PC-3 (cell line): Measurements from ENCODE around the gene CA4. TPM values are rescaled to one million over a fixed set of nuclear protein-coding genes. Genes with fewer than 3 reads are reported as not detected.
"Not testable (repeated sequence)": the region's sequence is repeated elsewhere in the genome, so short reads cannot be mapped to it uniquely, and the experiment has no call there.

Experiments
- ATAC-seq: fragments of 200-7000 bp; cut with Tn5 transposase; 2 replicates; pipeline ENCODE4 v1.9.1; 2020; ENCODE audit warnings: mild to moderate bottlenecking, moderate library complexity
- BruUV-seq: library from RNA; stranded (reverse); fragments of 400-500 nt; replicated peaks from 2 replicates; lab custom pipeline; 2021; lab: Mats Ljungman, UMichigan
- CTCF ChIA-PET: fragments of 300-600 bp; sonication (Branson Sonifier 250); formaldehyde crosslinking; loops from one replicate; lab custom pipeline; 2022; ENCODE audit warnings: antibody characterized with exemption; lab: Charles Lee
- POLR2A ChIA-PET: fragments of 300-600 bp; sonication (Branson Sonifier 250); formaldehyde crosslinking; loops from one replicate; lab custom pipeline; 2022; ENCODE audit warnings: antibody characterized with exemption; ENCODE audit not compliant: unreplicated experiment; lab: Charles Lee
- DNase-seq: peaks from one replicate; pipeline ENCODE4 v3.0.0-alpha.2; 2015
- H2AFZ ChIP-seq: fragments of 300-600 bp; sonication (generic); 2 replicates; pipeline ENCODE4 v1.6.0; 2016; ENCODE audit warnings: antibody characterized with exemption, low read length
- H3F3A ChIP-seq: fragments of 300-600 bp; sonication (generic); one replicate; pipeline ENCODE4 v1.6.0; 2017; ENCODE audit warnings: antibody characterized with exemption, low read length, control low read depth, mild to moderate bottlenecking; ENCODE audit not compliant: unreplicated experiment
- H3K27ac ChIP-seq: fragments of 300-600 bp; sonication (generic); 2 replicates; pipeline ENCODE4 v1.5.1; 2016; ENCODE audit warnings: mild to moderate bottlenecking, low read length
- H3K27me3 ChIP-seq: fragments of 300-600 bp; sonication (generic); 2 replicates; pipeline ENCODE4 v1.6.1; 2016; ENCODE audit warnings: low read length, mixed read lengths
- H3K36me3 ChIP-seq: fragments of 300-600 bp; sonication (generic); 2 replicates; pipeline ENCODE4 v1.6.1; 2016; ENCODE audit warnings: low read depth, mixed run types, low read length, mixed read lengths
- H3K4me1 ChIP-seq: fragments of 300-600 bp; sonication (generic); 2 replicates; pipeline ENCODE4 v1.5.1; 2016; ENCODE audit warnings: low read length; ENCODE audit not compliant: insufficient read depth
- H3K4me2 ChIP-seq: fragments of 300-600 bp; sonication (generic); 2 replicates; pipeline ENCODE4 v1.6.0; 2016; ENCODE audit warnings: low read length
- H3K4me3 ChIP-seq: fragments of 300-600 bp; sonication (generic); 2 replicates; pipeline ENCODE4 v1.5.1; 2016; ENCODE audit warnings: mild to moderate bottlenecking, low read length, mixed read lengths
- H3K79me2 ChIP-seq: fragments of 300-600 bp; sonication (generic); 2 replicates; pipeline ENCODE4 v1.6.1; 2017; ENCODE audit warnings: low read length, mixed read lengths
- H3K9ac ChIP-seq: fragments of 300-600 bp; sonication (generic); 2 replicates; pipeline ENCODE4 v1.6.0; 2016; ENCODE audit warnings: mild to moderate bottlenecking, low read length
- H3K9me2 ChIP-seq: fragments of 300-600 bp; sonication (generic); replicated peaks from 2 replicates; pipeline ENCODE4 v1.6.1; 2016; ENCODE audit warnings: mixed run types, low read length, mixed read lengths
- H3K9me3 ChIP-seq: fragments of 300-600 bp; sonication (generic); 2 replicates; pipeline ENCODE4 v1.6.1; 2016; ENCODE audit warnings: low read length, mixed read lengths
- H4K20me1 ChIP-seq: fragments of 300-600 bp; sonication (generic); 2 replicates; pipeline ENCODE4 v1.6.1; 2016; ENCODE audit warnings: low read length, mixed read lengths
- EZH2 ChIP-seq: fragments of 300-600 bp; sonication (generic); IDR thresholded peaks from one replicate; pipeline ENCODE4 v1.6.1; 2017; ENCODE audit warnings: antibody characterized with exemption, mild to moderate bottlenecking, low read length; ENCODE audit not compliant: unreplicated experiment
- EZH2phosphoT487 ChIP-seq: fragments of 300-600 bp; sonication (generic); IDR thresholded peaks from 2 replicates; pipeline ENCODE4 v1.6.1; 2018; ENCODE audit warnings: mild to moderate bottlenecking, antibody characterized with exemption, low read length, borderline replicate concordance
- intact Hi-C: fragments of 100-400 bp; cut with micrococcal nuclease; formaldehyde crosslinking; loops from 2 replicates; pipeline ENCODE4 v1.9.0; 2023
- total RNA-seq: library from RNA; depleted of rRNA; stranded (reverse); fragments of >200 nt; gene quantifications from 2 replicates; pipeline ENCODE4 v1.2.3, GENCODE V29; 2014
- TF ChIP-seq, protein P1 (sequence below): fragments of 300-600 bp; sonication (generic); conservative IDR thresholded peaks from 2 replicates; pipeline ENCODE4 v1.5.1; 2017; ENCODE audit warnings: antibody characterized with exemption, low read depth, mild to moderate bottlenecking, low read length

CA4 gene
- total RNA-seq, 1 experiment from 2014 or later: not detected

DNA sequence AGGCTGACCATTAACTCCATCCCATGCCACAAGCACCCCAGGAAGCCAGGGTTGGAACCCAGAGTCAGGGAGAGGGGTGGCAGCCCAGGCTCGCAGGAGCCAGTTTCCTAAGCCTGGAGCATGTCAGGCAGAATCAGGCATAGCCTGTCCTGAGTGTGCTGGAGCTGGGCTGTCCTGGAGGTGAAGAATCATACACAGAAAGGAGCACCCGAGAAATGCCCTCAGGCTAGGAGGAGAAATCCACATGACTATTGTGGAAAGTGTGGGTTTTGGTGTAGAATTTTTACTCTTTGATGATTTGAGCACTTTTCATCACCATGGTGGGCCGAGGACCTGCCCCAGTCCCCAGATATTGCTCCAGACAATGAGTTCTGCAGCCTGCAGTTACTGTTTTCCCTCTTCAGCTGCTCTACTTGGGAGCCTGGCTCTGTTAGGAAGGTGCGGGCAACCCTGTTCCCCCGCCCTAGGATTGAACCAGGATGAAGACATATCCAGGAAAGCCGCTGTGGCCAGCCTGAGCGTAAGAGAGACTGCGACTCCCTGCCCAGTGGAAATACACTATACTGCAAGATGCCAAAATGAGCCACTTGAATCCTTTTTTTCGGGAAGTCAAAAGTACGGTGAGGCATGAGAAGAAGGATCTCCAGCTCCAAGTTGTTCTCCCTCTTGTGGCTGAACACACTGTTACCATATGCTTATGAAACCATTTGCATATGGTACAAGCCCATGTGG lies 42.1 kb upstream of the CA4 start:
- Histone ChIP-seq H3K9me2 (no peaks in the 10 kb centered on the region), H3K4me3 (no peak overlapping the region), H3K27me3 (no peaks in the 10 kb centered on the region; the same call in 1 of the 2 replicates), H3K27ac (no peak overlapping the region), H3K4me1 (peaks cover 4% of the 10 kb centered on the region; the same call in 1 of the 2 replicates), H2AFZ (no peak overlapping the region), H4K20me1 (no peaks in the 10 kb centered on the region), H3F3A (no peaks in the 10 kb centered on the region), H3K9me3 (no peaks in the 10 kb centered on the region), H3K79me2 (no peaks in the 10 kb centered on the region), H3K9ac (no peak overlapping the region), H3K36me3 (no peaks in the 10 kb centered on the region), H3K4me2 (no peak overlapping the region)
- BruUV-seq: no TSS peak
- ATAC-seq: peak; percentile 21; the same call in 1 of the 2 replicates
- TF ChIP-seq EZH2 (no peak), EZH2phosphoT487 (no peak)
- TF ChIP-seq, protein P1, sequence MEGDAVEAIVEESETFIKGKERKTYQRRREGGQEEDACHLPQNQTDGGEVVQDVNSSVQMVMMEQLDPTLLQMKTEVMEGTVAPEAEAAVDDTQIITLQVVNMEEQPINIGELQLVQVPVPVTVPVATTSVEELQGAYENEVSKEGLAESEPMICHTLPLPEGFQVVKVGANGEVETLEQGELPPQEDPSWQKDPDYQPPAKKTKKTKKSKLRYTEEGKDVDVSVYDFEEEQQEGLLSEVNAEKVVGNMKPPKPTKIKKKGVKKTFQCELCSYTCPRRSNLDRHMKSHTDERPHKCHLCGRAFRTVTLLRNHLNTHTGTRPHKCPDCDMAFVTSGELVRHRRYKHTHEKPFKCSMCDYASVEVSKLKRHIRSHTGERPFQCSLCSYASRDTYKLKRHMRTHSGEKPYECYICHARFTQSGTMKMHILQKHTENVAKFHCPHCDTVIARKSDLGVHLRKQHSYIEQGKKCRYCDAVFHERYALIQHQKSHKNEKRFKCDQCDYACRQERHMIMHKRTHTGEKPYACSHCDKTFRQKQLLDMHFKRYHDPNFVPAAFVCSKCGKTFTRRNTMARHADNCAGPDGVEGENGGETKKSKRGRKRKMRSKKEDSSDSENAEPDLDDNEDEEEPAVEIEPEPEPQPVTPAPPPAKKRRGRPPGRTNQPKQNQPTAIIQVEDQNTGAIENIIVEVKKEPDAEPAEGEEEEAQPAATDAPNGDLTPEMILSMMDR: no peak
- intact Hi-C loops: loop anchor here (10.0 kb wide), 1 partner anchor 457 kb away; no protein-coding TSS in a partner anchor
- ChIA-PET CTCF (interaction anchor here (0.6 kb wide), 1 partner anchor 29 kb away, joined by 3 read pairs; no protein-coding TSS in a partner anchor), POLR2A (interaction anchor here (0.6 kb wide), 1 partner anchor 10 kb away, joined by 3 read pairs; no protein-coding TSS in a partner anchor)
- peak; percentile 17 for DNase-seq

GRCh38 chr17:60108309-60108708 lies 41.5 kb upstream of the CA4 start:
- POLR2A ChIA-PET, H3K9ac ChIP-seq, H3K27me3 ChIP-seq, DNase-seq, ATAC-seq, H2AFZ ChIP-seq, H3K9me3 ChIP-seq, H3F3A ChIP-seq, H4K20me1 ChIP-seq, H3K27ac ChIP-seq, BruUV-seq, H3K4me2 ChIP-seq, H3K9me2 ChIP-seq, H3K79me2 ChIP-seq, H3K36me3 ChIP-seq, H3K4me3 ChIP-seq, H3K4me1 ChIP-seq: not testable (repeated sequence)
- CTCF ChIA-PET: interaction anchor here (0.6 kb wide), 1 partner anchor 30 kb away, joined by 3 read pairs; no protein-coding TSS in a partner anchor
- intact Hi-C loops: loop anchor here (10.0 kb wide), 1 partner anchor 456 kb away; no protein-coding TSS in a partner anchor

DNA sequence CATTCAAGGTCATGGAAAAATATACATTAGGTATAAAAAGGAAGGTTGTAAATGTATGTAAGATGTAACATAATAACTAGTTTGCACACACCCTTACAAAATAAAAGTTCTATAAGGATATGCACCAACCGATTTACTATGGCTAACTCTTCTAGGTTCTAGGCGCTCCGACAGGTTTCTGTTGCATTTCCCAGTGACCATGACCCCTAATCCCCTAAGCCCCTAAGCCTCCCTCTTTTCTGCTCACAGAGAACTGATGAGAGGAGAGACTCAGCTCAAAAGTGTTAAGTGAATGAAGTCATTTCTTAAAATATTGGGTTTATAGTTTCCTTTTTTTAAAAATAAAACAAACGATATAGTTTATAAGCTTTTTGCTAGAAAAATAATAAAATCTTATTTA lies 41.1 kb upstream of the CA4 start:
- TF ChIP-seq EZH2phosphoT487 (no peak), EZH2 (no peak)
- TF ChIP-seq, protein P1: no peak
- H3K4me1 ChIP-seq: peaks cover 4% of the 10 kb centered on the region; the same call in 1 of the 2 replicates
- H3K36me3 ChIP-seq: no peaks in the 10 kb centered on the region
- no peaks in the 10 kb centered on the region; the same call in 1 of the 2 replicates for H3K27me3 ChIP-seq
- no peak overlapping the region for H2AFZ ChIP-seq
- H4K20me1 ChIP-seq: no peaks in the 10 kb centered on the region
- H3K9ac ChIP-seq: no peak overlapping the region
- no TSS peak for BruUV-seq
- CTCF ChIA-PET: interaction anchor here (0.6 kb wide), 1 partner anchor 30 kb away, joined by 3 read pairs; no protein-coding TSS in a partner anchor
- ATAC-seq: no peak
- H3K4me3 ChIP-seq: no peak overlapping the region
- no peaks in the 10 kb centered on the region for H3F3A ChIP-seq
- no peaks in the 10 kb centered on the region for H3K79me2 ChIP-seq
- no peak overlapping the region for H3K4me2 ChIP-seq
- no peak for DNase-seq
- POLR2A ChIA-PET: no interaction called here
- intact Hi-C loops: loop anchor here (10.0 kb wide), 1 partner anchor 456 kb away; no protein-coding TSS in a partner anchor
- no peaks in the 10 kb centered on the region for H3K9me2 ChIP-seq
- H3K9me3 ChIP-seq: no peaks in the 10 kb centered on the region
- H3K27ac ChIP-seq: no peak overlapping the region
